WERI-Rb-1 (cell line): ENCODE measurements around the gene ROBO2.

Experiments
- DNase-seq: peaks from one replicate; pipeline ENCODE4 v3.0.0-alpha.2; 2020
- H3K27ac ChIP-seq: fragments of 250-450 bp; sonication (Bioruptor Pico); 2 replicates; pipeline ENCODE4 v1.5.1; 2020; ENCODE audit warnings: mild to moderate bottlenecking, moderate library complexity
- H3K27me3 ChIP-seq: fragments of 250-450 bp; sonication (Bioruptor Pico); 2 replicates; pipeline ENCODE4 v1.5.1; 2021; ENCODE audit warnings: mild to moderate bottlenecking, low read depth, moderate library complexity; ENCODE audit not compliant: insufficient read depth, severe bottlenecking
- H3K36me3 ChIP-seq: fragments of 250-450 bp; sonication (Bioruptor Pico); 2 replicates; pipeline ENCODE4 v1.5.1; 2020; ENCODE audit warnings: mild to moderate bottlenecking, moderate library complexity
- H3K4me3 ChIP-seq: 2 replicates; pipeline ENCODE4 v1.5.1; 2011; ENCODE audit warnings: low read depth, mild to moderate bottlenecking, control low read depth, low read length
- H3K9me3 ChIP-seq: fragments of 250-450 bp; sonication (Bioruptor Pico); 2 replicates; pipeline ENCODE4 v1.5.1; 2021; ENCODE audit warnings: mild to moderate bottlenecking, moderate library complexity; ENCODE audit not compliant: severe bottlenecking
- TF ChIP-seq, protein P1 (sequence below): IDR thresholded peaks from 2 replicates; pipeline ENCODE4 v1.5.1; 2011; ENCODE audit warnings: low read depth, mild to moderate bottlenecking, control low read depth, inconsistent platforms, low read length

The ROBO2 gene

DNA sequence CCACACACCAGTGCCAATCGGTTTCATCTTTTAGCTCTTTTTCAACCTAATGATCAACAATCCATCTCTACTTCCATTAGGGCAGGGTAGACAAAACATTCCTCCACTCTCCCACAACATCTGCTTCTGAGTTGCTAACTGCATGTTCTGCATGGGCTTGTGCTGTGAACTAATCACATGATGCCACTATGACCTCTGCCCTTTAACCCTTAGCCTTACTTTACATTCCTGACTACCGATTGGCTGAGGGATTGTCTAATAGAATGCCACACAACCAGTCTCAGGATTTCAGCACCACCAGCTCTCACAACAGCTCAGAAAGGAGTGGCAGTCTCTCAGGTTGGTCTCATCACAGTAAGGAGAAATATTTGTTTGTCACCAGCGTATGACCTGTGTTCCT is 562.8 kb downstream of the ROBO2 start:
- no peak for DNase-seq
- Histone ChIP-seq H3K9me3 (no peaks in the 10 kb centered on the region), H3K27me3 (no peaks in the 10 kb centered on the region), H3K4me3 (no peak overlapping the region), H3K27ac (no peak overlapping the region), H3K36me3 (no peaks in the 10 kb centered on the region; the same call in 1 of the 2 replicates)
- TF ChIP-seq, protein P1, sequence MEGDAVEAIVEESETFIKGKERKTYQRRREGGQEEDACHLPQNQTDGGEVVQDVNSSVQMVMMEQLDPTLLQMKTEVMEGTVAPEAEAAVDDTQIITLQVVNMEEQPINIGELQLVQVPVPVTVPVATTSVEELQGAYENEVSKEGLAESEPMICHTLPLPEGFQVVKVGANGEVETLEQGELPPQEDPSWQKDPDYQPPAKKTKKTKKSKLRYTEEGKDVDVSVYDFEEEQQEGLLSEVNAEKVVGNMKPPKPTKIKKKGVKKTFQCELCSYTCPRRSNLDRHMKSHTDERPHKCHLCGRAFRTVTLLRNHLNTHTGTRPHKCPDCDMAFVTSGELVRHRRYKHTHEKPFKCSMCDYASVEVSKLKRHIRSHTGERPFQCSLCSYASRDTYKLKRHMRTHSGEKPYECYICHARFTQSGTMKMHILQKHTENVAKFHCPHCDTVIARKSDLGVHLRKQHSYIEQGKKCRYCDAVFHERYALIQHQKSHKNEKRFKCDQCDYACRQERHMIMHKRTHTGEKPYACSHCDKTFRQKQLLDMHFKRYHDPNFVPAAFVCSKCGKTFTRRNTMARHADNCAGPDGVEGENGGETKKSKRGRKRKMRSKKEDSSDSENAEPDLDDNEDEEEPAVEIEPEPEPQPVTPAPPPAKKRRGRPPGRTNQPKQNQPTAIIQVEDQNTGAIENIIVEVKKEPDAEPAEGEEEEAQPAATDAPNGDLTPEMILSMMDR, result no peak

DNA sequence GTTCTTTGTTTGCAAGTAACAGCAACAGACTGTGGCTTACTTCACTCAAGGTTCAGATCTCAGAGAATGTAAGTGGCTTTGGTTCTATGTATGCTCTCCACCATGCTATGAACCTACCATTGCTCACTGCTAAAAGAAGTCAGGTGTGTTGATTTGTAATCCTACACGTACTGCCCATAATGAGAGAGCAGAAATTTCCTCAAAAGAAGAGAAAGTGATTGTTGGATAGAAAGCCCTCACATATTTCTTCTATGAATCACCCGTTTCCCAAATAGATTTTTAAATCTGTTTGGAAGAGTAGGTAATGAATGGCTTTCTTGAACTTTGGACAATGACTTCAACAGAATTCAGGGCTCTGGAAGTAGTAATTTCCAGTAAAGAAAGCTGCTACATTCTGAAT is 565.4 kb downstream of the ROBO2 start:
- H3K4me3 ChIP-seq, result no peak overlapping the region
- DNase-seq, result no peak
- TF ChIP-seq, protein P1, result no peak
- H3K27me3 ChIP-seq, result no peaks in the 10 kb centered on the region
- H3K9me3 ChIP-seq, result no peaks in the 10 kb centered on the region
- H3K36me3 ChIP-seq, result no peaks in the 10 kb centered on the region; the same call in 1 of the 2 replicates
- H3K27ac ChIP-seq, result no peak overlapping the region

DNA sequence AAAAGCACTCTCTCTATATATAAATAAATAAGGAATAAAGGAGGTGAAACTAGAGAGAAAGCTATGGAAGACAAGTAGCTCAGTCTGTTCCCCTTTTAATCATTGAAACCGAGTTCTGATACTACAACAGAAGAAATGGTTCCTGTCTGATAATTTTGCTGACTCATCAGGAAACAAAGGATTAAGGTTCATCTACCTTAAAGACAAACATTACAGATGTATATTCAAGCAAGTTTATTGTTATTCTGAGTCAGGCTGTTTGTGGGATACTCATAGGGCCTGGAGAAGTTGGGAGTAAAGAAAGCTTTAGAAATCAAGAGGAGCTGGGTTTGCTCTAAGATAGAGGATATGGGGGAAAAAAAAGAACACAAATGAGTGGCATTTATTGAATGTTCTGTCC is 566.0 kb downstream of the ROBO2 start:
- Histone ChIP-seq H3K9me3 (no peaks in the 10 kb centered on the region), H3K27me3 (no peaks in the 10 kb centered on the region), H3K36me3 (no peaks in the 10 kb centered on the region; the same call in 1 of the 2 replicates), H3K4me3 (no peak overlapping the region), H3K27ac (no peak overlapping the region)
- TF ChIP-seq, protein P1, result no peak
- no peak for DNase-seq

DNA sequence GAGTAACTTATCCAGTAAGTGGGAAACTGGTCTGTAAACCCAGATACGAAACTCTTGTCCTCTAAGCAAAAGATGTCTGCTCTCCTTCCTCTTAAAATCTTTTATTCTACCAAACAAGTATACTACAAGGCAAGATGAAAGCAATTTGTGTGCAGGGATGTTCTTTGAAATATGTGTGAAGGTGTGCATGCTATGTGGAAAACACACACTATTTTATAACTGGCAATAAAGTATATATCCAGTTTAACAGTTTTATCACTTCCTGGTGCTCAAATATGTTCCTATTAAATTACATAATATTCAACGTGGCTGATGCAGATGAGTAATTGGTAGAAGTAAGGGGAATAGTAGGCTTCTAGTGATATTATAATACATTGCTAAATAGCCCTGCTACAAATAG is 566.5 kb downstream of the ROBO2 start:
- no peak for DNase-seq
- TF ChIP-seq, protein P1, result no peak
- no peak overlapping the region for H3K27ac ChIP-seq
- no peak overlapping the region for H3K4me3 ChIP-seq
- no peaks in the 10 kb centered on the region; the same call in 1 of the 2 replicates for H3K36me3 ChIP-seq
- no peaks in the 10 kb centered on the region for H3K27me3 ChIP-seq
- H3K9me3 ChIP-seq, result no peaks in the 10 kb centered on the region

DNA sequence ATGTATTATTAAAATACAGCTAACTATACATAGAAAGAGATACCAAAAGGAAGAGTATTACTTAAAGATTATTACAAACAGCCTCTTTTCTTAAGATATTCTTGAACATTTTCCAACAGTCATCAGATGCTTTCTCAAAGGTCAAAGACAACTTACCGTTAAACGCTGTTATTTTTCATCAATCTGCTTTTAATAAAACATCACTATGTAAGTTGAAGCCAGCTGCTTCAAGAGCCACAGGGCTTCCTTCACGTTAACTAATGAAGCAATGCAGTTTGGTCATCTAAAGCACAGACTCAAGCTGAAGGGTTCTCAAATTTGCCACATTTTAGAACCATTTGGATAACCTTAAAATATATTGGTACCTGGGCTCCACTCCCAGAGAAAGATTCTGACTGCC is 578.8 kb downstream of the ROBO2 start:
- H3K9me3 ChIP-seq, result no peaks in the 10 kb centered on the region
- H3K36me3 ChIP-seq, result peaks cover 7% of the 10 kb centered on the region
- H3K27ac ChIP-seq, result no peak overlapping the region
- TF ChIP-seq, protein P1, result no peak
- no peak for DNase-seq
- H3K4me3 ChIP-seq, result no peak overlapping the region
- no peaks in the 10 kb centered on the region for H3K27me3 ChIP-seq

DNA sequence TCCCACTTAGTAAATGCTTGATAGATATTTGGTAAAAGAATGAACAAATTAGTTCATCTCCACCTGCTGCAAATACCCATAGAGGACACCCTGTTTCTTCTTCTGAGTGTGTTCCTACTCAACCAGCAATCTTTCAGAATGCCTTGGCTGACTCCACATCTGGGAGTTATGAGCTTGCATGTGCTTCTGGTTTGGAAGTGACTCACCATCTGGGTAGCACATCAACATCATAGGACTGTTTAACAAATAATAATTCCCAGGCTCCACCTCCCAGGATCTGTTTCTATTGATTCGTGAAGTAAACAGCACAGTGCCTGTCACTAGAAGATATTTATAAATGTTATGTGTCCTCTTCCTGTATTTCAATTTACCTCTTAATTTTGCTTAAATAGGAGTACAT is 580.1 kb downstream of the ROBO2 start:
- DNase-seq, result no peak
- TF ChIP-seq, protein P1, result no peak
- Histone ChIP-seq H3K27me3 (no peaks in the 10 kb centered on the region), H3K36me3 (peaks cover 7% of the 10 kb centered on the region), H3K27ac (no peak overlapping the region), H3K9me3 (no peaks in the 10 kb centered on the region), H3K4me3 (no peak overlapping the region)
